HG02852 (cell line): ENCODE results near the gene CTNNAL1.
A peak's percentile ranks its signal among the peaks of the same experiment; 100 is the strongest.
"Not testable (repeated sequence)": the region's sequence is repeated elsewhere in the genome, so short reads cannot be mapped to it uniquely, and the experiment has no call there.

Source experiments
- ATAC-seq: cut with Tn5 transposase; IDR thresholded peaks from one replicate; pipeline ENCODE4 v1.9.1; 2021; ENCODE audit warnings: mild to moderate bottlenecking, moderate library complexity; ENCODE audit not compliant: unreplicated experiment

The CTNNAL1 gene

GRCh38 chr9:108937561-108938305, 75.6 kb downstream of the CTNNAL1 start:
- no peak for ATAC-seq

DNA sequence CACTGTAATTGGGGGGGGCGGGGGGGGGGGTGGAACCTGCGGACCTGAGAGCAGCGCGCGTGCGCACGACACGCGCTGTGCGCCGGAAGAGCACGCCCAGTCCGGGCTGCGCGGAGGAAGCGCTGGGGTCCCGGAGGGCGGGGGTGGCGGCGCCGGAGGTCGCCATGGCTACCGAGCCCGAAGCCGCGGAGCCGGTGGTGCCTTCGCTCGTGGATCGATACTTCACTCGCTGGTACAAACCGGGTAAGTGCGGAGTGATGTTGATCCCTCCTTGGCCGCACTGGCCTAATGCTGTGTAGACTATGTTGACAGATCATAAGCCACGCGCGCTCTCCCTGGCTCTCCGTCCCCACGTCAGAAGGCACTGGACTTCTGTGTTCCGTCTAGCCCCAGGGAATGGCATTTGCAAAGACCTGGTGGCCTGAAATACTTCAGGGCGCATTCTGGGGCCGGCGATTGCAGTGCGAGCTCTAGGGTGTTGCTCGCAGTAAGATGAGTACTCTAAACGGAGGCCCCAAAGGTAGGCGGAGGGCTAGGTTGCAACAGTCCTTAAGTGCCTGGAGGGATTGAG, 78.9 kb downstream of the CTNNAL1 start, which contains the start of gene ABITRAM:
Gene ABITRAM (plus strand): TSS at position 78 of the 571 bp plus-strand sequence. CDS start 87 bp downstream, at position 165.
- ATAC-seq = peak; percentile 85

- ATAC-seq = peak; percentile 83
Observed at GRCh38 chr9:108933718-108934322, 79.5 kb downstream of the CTNNAL1 start, which contains the start of gene ELP1. Gene ELP1, minus strand, starts transcription at chr9:108934124. Its CDS starts 2,978 bp downstream, at chr9:108931146.

DNA sequence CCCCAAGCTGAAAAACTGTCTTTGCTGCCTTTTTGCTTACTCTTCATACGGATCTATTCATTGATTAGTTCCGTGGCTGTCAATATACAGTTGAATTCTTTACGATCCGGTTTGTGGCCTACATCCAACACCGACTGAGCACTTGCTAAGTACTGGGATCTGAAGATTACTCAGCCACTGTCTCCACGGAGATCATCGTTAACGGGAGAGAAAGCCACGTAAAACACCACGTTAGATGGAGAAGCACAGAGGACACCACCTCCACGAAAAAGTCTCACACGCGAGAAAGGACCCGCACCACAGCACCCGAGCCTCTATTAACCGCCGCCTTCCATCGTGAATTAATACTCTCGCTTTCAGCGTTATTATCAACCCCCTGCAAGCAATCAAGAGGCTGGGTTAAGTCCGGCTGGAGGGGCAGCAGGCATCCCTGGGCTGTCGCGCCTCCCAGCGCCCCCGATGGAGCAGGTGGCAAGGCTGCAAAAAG, 80.0 kb downstream of the CTNNAL1 start:
- no peak for ATAC-seq

DNA sequence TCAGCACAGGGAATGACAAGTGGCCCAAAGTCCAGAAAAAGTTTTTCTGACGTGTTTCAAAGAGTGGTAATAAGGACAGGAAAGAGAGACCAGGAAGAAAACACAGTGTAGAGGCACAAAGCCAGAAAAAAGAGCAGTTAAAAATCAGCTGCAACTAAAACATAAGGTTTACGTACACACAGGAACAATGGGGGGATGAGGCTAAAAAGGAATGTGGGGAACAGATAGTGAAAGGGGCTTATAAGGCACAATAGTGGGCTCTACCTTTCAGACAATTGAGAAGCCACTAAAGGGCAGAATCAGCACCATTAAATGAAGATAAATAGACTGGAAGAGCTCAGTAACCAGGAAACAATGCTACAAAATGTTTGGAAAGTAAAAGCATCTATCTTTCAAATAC, 84.9 kb downstream of the CTNNAL1 start:
- ATAC-seq = no peak

- ATAC-seq = no peak
Observed at GRCh38 chr9:108924466-108924865, 88.8 kb downstream of the CTNNAL1 start.

GRCh38 chr9:108921200-108921599, 92.1 kb downstream of the CTNNAL1 start:
- no peak for ATAC-seq

DNA sequence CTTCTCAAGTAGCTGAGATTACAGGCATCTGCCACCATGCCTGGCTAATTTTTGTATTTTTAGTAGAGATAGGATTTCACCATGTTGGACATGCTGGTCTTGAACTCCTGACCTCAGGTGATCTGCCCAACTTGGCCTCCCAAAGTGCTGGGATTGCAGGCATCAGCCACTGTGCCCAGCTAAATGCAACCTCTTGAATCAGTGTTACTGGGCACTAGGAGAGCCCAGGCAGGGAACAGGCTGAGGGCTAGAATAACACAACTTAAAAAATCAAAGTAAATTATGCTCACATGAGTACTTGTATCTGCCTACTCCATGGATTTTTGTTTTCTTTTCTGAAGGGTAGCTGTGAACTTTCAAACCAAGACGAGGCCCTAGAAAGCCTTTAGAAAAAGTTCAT, 92.9 kb downstream of the CTNNAL1 start:
- ATAC-seq = not testable (repeated sequence)

DNA sequence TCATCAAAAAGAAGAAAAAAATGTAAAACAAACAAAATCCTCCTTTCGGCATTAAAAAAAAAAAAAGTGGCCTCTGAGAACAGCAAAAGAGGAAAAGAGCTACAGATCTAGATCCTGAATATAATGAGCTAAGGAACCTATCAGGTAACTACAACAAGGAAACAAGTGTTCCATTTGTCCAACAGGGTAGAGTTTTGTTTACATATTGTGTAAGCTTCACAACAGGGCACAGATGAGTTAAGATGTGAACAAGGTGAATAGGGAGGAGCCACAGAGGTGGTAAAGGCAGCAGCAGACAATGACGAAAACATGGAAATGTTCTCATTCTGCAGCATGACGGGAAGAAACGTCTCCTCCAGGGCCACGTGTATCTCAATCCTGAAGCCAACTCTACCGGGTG, 93.8 kb downstream of the CTNNAL1 start:
- ATAC-seq = no peak

GRCh38 chr9:108913391-108913790, 99.9 kb downstream of the CTNNAL1 start:
- ATAC-seq = no peak

DNA sequence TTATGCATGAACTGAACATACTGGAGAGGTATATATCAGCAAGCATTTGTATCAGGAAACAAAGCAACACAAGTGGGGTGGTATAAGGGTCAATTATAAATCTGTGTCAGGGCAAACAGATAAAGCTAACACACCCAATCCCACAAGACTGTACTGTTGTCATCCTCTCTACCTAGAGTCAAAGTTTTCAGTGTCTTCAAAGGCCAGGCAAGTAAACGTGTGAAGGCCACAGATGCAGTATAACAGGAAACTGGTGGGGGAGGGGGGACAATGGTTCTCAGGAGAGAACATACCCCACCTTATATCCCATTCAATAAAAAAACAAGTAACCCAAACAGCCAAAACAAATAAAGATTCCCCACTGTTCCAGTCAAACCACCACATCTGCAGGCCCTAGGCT, 101.5 kb downstream of the CTNNAL1 start:
- ATAC-seq = no peak

GRCh38 chr9:108910914-108911313, 102.4 kb downstream of the CTNNAL1 start:
- ATAC-seq = no peak

GRCh38 chr9:108910402-108910801, 102.9 kb downstream of the CTNNAL1 start:
- no peak for ATAC-seq

GRCh38 chr9:108905494-108905893, 107.8 kb downstream of the CTNNAL1 start:
- no peak for ATAC-seq

- no peak for ATAC-seq
Observed at GRCh38 chr9:108904161-108904560, 109.1 kb downstream of the CTNNAL1 start.

DNA sequence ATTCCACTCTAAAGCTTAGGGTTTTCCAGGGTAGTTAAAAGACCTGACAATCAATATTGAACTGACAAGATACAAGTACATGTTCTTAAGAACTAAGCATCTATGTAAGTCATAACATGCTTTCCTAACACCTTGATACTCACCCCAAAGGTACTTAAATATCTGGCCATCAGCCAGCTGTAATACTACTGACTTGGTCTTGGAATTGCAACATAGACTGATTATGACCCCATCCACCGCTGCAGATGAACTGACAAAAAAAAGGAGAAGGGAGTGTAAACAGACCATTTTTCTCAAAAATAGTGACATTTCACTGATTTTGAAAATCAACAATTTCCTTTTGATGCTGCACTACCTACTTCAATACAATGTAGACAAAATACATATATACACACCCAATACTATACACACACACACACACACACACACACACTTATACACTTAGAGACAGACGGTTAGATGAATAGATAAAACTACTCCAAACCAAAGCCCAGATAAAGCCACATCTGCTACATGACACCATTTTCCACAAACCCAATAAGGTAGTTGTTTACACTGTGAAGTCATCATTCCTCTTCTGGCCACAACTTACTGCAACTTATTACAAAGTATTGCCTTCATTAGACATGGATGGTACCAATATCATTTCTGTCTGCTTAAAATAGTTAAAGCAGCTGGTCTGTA, 109.7 kb downstream of the CTNNAL1 start:
- ATAC-seq = no peak

DNA sequence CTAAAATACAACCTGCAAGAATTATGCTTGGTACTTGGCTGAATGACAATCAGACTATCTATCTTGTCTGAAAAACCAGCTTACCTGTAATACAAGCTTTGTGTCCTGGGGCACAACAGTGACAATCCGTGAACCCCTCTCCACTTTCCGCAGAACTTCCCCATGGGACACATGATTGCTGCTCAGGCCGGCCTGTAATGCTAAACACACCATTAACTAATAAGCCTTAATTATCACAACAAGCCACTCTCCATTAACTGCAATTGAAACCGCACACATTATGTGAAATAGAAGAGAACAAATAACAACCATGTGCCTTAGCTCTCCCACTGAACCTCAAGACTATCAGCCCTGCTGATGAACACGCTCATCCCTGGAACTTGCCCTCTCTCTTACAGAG, 113.1 kb downstream of the CTNNAL1 start:
- ATAC-seq = no peak

DNA sequence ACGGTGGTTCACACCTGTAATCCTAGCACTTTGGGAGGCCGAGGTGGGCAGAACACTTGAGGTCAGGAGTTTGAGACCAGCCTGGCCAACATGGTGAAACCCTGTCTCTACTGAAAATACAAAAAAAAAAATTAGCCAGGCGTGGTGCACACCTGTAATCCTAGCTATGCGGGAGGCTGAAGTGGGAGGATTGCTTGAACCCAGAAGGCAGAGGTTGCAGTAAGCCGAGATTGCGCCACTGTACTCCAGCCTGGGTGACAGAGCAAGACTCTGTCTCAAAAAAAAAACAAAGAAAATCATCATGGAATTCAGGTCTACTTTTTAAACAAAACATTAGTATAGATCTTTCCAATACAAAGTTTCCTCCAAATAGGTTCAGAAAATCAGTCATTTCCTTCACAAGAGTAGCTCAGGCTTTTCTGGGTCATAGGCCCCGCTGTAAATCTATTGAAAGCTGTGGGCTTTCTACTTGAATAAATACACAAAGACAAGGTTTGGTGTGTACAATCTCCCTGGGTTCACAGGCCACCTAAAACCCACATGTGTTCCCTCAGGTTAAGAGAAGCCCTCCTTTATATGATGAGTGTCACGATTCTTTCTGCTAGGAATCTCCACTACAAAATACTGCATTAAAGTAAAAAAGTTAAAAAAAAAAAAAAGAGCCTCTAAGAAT, 114.1 kb downstream of the CTNNAL1 start:
- not testable (repeated sequence) for ATAC-seq

DNA sequence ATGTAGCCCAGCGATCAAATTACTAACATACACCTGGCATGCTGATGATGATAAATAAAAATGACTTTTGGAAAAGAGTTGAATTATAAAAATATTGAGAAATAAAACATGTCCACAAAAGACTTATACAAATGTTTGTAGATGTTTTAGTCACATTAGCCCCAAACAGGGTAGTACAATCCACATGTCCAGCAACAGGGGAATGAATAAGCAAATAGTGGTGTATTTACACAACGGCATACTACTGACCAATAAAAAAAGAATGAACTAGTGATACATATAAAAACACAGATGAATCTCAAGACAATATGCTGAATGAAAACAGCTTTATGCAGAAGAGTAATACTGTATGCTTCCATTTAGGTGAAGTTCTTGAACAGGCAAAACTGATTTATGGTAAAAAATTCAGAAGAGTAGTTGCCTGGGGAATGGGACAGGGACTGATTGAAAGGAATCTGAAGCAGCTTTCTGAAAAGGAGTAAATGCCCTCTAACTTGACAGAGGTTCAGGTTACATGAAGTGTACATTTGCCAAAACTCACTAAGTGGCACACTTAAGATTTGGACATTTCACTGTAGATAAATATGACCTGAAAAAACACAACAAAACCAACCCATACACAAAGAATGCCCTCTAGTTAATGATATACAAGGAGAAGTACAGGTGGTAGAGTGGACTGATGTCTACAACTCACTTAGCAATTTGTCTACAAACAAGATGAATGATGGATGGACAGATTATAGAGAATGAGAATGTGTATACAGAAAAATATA, 115.8 kb downstream of the CTNNAL1 start:
- no peak for ATAC-seq
